Globus pallidus (tissue), 1 donor: Measurements from ENCODE around the gene CDH12.
"Not testable (repeated sequence)": the region's sequence is repeated elsewhere in the genome, so short reads cannot be mapped to it uniquely, and the experiment has no call there.

Experiments
- DNase-seq: peaks from one replicate; pipeline ENCODE4 v3.0.0-alpha.2; 2015; ENCODE audit warnings: low spot score

CDH12 gene

DNA sequence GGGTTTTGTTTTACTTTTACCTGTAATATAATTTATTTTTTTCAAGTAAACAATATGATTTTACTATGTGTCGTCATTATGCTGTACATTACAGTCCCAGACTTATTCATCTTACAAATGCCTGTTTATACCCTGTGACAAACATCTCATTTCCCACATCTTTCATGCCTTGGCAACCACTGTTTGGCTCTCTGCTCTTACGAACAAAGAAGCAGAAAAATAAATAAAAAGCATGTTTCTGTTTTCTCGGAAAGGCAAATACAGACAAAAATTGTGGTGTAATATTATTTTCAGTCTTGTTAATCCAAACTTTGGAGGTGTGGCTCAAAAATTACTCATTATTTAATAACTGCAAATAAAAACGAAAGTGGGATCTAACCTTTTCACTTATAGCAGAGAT lies 393.0 kb downstream of the CDH12 start:
- no peak for DNase-seq

GRCh38 chr5:22432905-22433304 lies 420.2 kb downstream of the CDH12 start:
- no peak for DNase-seq

- no peak for DNase-seq
Observed at GRCh38 chr5:22431840-22432239, 421.3 kb downstream of the CDH12 start.

DNA sequence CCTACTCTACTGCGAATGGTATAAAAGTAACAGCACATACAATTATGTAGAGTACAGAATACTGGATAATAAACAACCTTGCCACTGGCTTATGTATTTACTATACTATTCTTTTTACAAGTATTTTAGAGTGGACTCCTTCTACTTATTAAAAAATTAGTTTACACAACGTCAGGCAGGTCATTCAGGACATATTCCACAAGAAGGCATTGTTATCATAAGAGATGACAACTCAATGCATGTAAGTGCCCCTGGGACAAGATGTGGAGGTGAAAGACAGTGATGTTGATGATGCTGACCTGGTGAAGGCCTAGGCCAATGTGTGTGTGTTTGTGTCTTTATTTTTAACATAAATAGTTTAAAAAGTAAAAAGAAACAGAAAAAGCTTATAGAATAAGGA lies 421.7 kb downstream of the CDH12 start:
- no peak for DNase-seq

- no peak for DNase-seq
Observed at GRCh38 chr5:22411554-22412349, 441.4 kb downstream of the CDH12 start.

DNA sequence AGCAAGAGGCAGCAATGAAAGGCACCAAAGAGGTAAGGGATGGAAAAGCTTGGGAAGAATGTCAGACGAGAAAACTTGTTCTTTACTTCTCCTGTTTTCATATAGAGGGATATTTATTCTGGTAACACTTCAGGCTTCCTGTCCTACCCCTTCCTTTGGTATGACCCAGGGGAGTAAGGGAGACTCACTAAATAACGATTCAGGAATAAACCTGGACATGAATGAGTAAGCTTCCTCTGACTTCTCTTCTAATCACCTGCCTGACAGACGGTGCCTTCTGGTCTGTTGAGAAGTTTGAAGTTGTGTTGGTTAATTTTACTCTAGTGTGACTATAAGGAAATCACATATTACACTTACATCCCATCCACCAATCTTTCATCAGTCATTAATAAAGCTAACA lies 461.2 kb downstream of the CDH12 start:
- DNase-seq, result no peak

GRCh38 chr5:22390888-22391287 lies 462.3 kb downstream of the CDH12 start:
- no peak for DNase-seq

DNA sequence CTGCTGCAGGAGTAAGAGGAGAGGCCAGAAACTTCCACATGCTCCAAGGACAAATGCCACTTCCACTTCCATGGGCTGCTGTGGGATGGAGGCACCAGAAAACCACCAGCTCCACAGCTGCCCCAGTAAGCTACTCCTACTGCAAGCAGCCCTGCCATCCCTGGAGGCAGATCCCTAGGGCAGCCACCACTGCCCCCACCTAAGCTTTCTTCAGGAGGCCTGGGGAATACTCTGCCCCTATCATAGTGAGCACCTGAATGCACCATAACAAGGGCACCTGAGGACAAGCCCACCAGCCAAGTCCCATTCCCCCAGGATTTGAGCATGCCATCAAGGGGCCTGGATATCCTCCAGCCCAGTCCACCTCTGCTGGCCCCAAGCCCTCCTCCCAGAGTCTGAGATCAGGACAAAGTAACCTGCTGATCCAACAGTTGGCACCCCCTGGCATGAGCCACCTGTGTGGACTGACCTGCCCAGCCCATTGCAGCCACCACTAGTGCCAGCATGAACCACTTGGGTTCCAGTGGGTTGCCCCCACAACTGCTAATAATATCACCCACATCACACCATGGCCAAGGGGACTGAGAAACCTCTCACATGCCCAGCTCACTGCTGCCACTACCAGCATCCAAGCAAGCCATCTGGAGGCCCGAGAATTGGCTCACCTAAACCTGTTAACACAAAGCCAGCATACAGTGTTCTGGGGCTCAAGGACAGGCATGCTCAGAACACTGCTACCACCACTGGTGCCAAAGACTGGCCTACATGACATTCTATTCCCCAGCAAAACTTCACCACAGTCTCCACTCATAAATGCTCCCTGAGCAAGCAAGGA lies 480.1 kb downstream of the CDH12 start:
- DNase-seq, result no peak

DNA sequence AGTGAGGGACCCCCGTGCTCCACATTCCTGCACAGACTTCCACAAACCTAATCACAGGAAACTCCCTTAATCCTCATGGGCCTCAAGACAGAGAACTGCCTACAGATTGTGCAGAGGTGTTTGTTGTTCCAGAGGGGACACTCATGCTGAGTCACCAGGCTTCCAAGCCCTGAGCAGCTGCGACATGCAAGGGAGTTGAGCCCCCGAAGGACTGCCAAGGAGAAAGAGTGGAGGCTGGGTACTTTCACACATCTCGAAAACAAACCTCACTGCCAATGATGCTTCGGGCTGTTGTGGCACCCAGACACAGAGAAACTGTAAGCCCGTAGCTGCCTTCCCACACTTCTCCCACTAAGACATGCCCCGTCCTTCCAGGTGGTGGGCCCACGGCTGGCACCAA lies 480.8 kb downstream of the CDH12 start:
- no peak for DNase-seq

- no peak for DNase-seq
Observed at GRCh38 chr5:22354956-22355355, 498.2 kb downstream of the CDH12 start.

DNA sequence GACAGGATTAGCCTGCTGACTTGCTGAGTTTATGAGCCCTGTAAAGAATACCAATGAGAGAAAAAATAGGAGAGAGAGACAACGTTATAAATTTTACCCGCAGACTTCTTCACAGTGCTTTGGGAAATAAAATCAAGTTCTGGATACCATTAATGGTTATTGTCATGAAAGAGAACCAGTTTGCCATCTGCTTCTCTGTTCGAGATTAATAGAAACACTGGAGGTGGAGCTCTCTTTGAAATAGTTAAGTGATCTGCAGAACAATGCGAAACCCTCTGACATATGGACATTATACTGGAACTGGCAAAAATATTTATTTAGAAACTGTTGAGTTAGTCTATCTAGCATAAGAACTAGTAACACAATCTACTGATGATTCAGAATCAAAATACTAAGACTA lies 500.7 kb downstream of the CDH12 start:
- DNase-seq, result no peak

- no peak for DNase-seq
Observed at GRCh38 chr5:22351178-22351577, 502.0 kb downstream of the CDH12 start.

DNA sequence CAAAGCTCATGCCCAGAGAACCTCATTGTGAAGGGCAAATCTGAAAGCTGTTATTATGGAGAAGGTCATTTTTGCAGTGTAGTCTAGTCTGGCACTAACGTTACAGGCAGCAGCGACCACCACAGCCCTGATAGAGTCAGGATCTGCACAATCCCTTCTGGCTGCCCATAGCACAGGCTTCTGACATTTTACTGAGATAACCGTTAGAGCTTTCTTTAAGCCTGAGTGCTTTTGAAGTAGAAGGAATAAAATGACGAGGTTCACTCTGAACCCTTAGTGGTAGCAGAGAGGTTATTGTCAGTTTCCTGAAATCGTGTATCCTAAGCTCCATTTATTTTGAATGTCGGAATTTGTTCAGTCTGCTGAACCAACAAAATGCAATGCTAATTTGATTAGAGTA lies 505.1 kb downstream of the CDH12 start:
- DNase-seq, result no peak

GRCh38 chr5:22344000-22344399 lies 509.1 kb downstream of the CDH12 start:
- no peak for DNase-seq

DNA sequence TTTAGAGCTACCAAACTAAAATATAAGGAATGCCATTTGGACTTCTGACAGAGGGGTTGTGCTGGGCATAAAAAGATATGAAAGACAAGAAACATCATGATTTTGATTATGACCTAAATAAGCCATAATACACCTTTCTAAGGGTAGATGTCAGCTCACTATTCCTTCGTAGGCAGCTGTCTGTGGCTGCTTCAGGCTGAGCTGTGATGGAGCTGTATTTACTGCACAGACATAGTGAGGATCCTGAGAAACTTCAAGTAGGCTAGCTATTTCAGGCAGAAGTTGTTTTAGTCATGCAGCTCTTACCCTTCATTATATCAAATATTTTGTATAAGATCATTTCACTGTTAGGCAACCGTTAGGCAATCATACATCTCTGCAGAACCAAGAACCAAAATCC lies 511.7 kb downstream of the CDH12 start:
- DNase-seq, result no peak

- not testable (repeated sequence) for DNase-seq
Observed at GRCh38 chr5:22332949-22333348, 520.2 kb downstream of the CDH12 start.

DNA sequence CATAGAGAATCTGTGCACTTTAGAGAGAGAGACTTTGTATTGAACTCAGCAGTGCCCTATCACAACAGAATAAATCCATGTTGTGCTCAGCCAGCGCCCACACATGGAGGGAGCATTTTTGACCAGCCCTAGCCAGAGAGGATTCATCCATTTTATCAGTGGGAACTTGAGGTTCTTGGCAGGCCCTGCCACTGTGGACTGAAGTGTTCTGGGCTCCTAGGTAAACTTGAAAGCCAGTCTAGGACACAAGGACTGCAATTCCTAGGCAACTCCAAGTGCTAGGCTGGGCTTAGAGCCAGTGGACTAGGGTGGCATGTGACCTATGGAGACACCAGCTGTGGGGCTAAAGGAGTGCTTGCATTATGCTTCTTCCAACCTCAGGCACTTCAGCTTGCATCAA lies 523.5 kb downstream of the CDH12 start:
- no peak for DNase-seq

DNA sequence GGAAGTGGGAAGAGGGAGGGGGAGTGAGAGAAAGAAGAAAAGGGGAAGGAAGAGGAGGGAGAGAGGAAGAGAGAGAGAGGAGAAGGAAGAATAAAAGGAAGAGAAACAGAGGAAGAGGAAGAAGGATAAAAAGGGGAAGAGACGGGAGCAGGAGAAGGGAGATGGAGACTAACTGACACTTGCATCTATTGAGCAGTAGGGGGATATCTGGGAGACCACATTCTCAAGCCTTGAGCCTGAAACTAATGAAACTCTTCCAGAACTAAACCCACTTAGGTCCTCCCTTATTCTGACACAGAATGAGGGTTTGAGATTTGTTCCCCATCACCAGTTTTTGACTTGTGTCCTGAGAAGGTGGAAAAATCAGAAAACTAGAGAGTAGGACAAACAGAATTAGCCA lies 533.3 kb downstream of the CDH12 start:
- DNase-seq, result no peak

DNA sequence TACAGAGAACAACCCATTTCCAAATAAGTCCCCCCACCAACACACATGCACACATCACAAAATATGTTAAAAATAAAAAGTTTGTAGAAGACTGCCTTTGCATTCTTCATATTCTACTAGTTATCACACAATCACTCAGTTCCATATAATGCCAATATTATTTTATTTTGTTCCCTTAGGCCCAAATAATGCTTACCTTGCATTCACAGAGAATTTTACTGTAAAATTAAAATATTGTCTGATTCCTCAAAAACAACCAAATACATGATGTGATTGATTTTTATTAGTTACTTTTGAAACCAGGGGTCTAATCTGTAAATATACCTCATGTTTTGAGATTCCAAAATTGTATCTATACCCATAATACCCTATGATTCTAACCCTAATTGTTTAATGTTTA lies 536.9 kb downstream of the CDH12 start:
- DNase-seq, result no peak

DNA sequence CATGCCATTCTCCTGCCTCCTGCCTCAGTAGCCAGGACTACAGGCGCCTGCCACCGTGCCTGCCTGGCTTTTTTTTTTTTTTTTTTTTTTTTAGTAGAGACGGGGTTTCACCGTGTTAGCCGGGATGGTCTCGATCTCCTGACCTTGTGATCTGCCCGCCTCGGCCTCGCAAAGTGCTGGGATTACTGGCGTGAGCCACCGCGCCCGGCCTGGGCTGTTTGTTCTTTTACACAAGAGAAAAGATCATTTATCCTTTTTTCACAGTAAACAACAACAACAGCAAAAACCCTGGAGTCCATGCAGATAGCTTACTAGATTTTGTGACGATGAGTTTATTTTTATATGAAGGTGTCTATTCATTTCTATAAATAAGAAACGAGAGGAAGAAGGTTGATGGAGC lies 538.1 kb downstream of the CDH12 start:
- not testable (repeated sequence) for DNase-seq

GRCh38 chr5:22314548-22314947 lies 538.6 kb downstream of the CDH12 start:
- DNase-seq, result no peak

GRCh38 chr5:22306011-22306410 lies 547.1 kb downstream of the CDH12 start:
- DNase-seq, result no peak

DNA sequence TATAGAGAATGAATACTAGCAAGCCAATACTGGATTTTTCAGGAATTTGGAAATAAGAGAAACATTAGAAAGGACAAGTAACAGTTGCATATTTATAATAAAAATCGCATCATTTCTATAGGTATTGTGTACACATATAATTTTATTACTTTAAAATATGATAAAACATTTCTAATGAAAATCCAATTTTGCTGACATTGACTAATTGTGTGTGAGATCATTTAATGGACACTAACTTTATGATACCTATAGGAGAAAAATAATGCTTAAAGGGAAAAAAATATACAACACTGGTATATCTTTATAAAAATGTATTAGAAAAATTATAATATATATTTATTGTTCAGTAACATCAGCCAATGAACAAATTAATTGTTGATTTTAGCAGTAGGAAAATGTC lies 557.3 kb downstream of the CDH12 start:
- DNase-seq, result no peak
